G401.6 (cell line): ENCODE measurements around the gene MRPS12.
"Not testable (repeated sequence)": the region's sequence is repeated elsewhere in the genome, so short reads cannot be mapped to it uniquely, and the experiment has no call there.

Experiments
- FAIRE-seq: peaks from 2 replicates; lab custom pipeline; 2012; peaks lifted over from hg19 to GRCh38; lab: Jason Lieb, UNC

The MRPS12 gene

GRCh38 chr19:38941466-38941865 lies 10.7 kb downstream of the MRPS12 start:
- not testable (repeated sequence) for FAIRE-seq

- FAIRE-seq: no peak
Measured at GRCh38 chr19:38941979-38942378, 11.2 kb downstream of the MRPS12 start.

- FAIRE-seq: no peak
Measured at GRCh38 chr19:38942471-38943181, 11.9 kb downstream of the MRPS12 start.

DNA sequence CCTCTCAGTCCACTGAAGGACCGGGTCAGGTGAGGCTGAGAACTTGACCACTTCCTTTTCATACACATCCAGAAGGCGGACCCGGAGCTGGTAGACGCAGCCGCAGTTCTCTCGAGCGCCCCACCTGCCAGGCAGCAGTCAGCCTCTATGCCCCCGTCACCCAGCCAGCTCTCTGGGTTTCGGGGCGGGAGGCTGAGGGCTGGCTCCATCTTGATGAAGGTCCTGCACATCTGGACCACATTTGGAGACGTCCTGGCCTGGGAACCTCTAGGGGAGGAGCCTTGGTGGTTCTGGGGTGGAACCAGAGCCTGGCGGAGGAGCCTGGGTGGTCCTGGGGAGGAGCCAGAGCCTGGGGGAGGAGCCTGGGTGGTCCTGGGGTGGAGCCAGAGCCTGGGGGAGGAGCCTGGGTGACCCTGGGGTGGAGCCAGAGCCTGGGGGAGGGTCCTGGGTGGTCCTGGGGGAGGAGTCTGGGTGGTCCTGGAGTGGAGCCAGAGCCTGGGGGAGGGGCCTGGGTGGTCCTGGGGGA lies 14.3 kb downstream of the MRPS12 start:
- FAIRE-seq: no peak

DNA sequence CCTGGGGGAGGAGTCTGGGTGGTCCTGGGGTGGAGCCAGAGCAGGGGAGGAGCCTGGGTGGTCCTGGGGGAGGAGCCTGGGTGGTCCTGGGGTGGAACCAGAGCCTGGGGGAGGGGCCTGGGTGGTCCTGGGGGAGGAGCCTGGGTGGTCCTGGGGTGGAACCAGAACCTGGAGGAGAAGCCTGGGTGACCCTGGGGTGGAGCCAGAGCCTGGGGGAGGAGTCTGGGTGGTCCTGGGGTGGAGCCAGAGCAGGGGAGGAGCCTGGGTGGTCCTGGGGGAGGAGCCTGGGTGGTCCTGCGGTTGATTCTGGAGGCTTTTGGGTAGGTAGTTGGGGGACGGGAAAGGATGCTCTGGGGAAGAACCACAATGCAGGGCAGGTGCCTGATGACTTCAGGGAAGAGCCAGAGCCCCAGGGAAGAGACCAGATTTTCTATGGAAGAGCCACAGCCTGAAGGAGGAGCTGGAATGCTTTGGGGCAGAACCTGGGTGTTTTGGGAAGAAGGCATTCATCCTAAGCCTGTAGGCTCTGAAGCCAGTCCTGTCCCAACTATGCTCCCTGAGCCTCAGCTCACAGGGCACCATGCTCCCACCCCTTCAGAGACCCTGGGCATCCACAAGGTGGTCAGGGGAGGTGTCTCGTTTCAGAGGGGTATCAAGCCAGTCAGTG lies 15.0 kb downstream of the MRPS12 start:
- FAIRE-seq: no peak

- FAIRE-seq: no peak
Measured at GRCh38 chr19:38946229-38947010, 15.7 kb downstream of the MRPS12 start.

- no peak for FAIRE-seq
Measured at GRCh38 chr19:38949580-38950367, 19.0 kb downstream of the MRPS12 start.

DNA sequence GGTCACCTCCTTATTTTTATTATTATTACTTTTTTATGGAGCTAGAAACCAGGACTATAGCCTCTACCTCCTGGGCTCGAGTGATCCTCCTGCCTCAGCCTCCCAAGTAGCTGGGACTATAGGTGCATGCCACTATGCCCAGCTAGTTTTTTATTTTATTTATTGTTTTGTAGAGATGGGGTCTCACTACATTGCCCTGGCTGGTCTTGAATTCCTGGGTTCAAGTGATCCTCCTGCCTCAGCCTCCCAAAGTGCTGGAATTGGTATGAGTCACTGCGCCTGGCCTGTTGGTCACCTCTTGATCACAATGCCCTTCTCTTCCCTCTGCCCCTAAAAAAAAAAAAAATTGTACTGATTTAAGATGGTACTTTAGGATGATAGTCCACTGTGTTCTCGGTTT lies 20.4 kb downstream of the MRPS12 start:
- FAIRE-seq: no peak

DNA sequence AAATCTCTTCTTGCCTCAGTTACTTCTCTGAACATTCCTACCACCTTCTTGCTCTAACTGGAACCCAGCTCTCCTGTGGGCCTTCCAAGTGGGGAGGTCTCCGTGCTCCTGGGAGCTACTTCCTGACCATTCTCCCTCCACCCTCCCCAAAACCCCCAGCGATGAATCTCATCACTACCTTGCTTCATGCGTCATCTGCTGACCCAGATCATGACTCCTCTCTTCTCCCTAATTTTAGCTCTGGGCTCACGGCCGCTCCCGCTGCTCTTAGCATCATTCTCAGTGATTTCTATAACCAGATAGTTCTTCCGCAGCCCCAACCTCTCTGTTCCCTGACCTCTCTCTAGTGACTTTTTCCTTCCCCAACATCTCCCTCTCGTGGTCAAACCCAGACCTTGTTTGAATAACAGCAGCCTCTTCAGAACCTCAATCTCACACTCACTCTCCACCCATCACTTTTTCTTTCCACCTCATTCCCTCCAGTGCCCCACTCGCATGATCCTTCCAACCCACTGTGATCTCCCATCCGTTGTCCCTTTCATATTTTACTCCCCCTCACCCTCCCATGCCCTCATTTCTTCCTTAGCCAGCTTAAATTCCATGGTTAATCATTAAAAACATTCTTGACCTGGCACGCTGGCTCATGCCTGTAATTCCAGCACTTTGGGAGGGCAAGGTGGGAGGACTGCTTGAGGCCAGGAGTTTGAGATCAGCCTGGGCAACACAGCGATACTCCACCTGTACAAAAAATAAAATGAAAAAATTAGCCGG lies 21.8 kb downstream of the MRPS12 start:
- peak; percentile 3 for FAIRE-seq

DNA sequence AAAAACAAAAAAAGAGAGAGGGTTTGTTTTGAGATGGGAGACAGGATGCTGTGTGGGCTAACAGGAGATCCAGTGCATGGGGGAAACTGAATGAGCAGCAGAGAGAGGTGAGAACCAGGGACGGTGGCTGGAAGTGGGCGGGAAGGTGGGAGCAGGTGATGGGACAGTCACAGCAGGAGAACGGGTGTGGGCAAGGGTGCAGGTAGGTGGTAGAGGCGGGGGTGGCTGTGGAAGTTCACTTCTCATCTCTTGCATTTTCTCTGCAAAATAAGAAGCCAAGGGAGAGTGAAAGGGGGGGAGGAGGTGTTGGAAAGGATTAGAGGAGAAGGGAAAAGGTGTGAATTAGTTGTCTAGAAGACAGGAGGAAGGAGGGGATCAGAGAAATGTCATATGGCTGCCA lies 22.9 kb downstream of the MRPS12 start:
- no peak for FAIRE-seq

DNA sequence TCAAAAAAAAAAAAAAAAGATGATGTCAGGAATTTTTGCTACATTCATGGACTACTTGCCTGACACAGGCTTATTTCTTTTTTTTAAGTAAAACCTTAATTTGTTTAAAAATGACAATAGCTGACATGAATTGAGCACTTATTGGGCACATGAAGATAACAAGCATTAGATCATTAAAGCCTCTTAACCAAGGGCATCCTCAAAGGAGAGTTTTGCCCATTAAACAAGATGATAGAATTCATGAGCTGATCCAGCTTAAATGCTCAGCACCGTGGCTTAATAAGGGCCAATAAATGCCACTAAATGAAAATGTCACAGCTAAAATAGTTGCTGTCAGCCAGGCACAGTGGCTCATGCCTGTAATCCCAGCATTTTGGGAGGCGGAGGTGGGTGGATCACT lies 25.5 kb downstream of the MRPS12 start:
- FAIRE-seq: no peak

- no peak for FAIRE-seq
Measured at GRCh38 chr19:38958301-38958700, 27.6 kb downstream of the MRPS12 start.

GRCh38 chr19:38959618-38960017 lies 28.9 kb downstream of the MRPS12 start:
- FAIRE-seq: no peak

DNA sequence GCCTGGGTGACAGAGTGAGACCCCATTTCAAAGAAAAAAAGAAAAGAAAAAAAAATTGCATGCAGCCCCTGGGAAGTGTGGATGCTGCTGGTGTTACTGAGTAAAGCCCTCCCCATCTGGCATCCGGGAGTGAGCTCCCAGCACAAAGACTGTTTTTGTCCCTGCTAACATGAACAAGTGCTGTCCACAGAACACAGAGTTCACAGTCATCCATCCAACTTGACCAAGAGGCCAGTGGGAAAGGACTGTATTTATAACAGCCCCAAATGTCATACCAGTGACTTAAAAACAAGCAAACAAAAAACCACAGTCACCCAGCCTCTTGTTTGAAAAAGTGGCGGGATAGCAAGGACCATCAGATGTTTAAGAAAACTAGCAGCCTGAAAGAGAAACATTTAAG lies 34.0 kb downstream of the MRPS12 start:
- no peak for FAIRE-seq

DNA sequence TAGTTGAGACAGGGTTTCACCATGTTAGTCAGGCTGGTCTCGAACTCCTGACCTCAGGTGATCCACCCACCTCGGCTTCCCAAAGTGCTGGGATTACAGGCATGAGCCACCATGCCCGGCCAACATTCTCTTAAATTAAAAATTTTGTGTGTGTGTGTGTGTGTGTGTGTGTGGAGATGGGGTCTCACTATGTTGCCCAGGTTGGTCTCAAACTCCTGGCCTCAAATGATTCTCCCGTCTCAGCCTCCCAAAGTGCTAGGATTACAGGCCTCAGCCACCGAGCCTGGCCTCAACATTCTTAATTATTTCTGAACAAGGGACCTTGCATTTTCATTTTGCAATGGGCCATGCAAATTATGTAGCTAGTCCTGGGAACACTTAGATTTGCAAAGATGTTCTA lies 35.4 kb downstream of the MRPS12 start:
- not testable (repeated sequence) for FAIRE-seq

GRCh38 chr19:38970664-38971532 lies 40.2 kb downstream of the MRPS12 start:
- FAIRE-seq: no peak

GRCh38 chr19:38971672-38972071 lies 40.9 kb downstream of the MRPS12 start:
- FAIRE-seq: no peak

GRCh38 chr19:38974624-38975213 lies 44.0 kb downstream of the MRPS12 start:
- FAIRE-seq: peak; percentile 3

DNA sequence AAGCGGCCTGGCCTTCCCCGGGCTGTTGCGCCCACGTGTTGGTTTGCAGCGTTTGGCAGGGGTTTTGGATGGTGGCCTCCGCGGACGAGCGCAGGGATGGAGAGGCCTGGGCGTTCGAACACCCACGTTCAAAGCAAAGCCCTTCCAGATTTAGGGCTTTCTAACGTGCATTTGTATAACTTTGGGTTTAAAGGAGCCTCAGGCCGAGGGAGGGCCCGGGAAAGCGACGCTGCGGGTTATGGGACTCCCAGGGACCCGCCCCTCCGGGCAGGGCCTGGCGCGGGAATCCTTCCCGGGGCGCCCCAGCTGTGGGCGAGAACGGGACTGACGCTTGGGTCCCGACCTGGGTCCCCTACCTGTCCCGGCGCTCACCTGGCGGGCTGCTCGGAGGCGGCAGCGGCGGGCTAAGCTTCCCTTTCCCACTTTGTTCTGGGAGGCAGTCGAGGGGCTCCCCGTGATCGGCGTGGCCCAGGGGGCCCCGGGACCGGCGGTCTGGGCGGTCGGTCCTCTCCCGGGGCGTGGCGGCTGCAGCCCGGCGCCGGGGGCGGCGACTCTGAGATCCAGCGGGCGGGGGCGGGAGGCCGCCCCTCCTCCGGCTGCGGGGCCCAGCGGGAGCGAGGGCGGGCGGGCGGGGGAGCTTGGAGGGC lies 44.6 kb downstream of the MRPS12 start, which contains the start of gene FBXO17:
Gene FBXO17, minus strand, starts transcription at position 529 of the 647 bp plus-strand sequence. CDS start 25,423 bp downstream, outside the sequence.
- FAIRE-seq: no peak
